PFSK-1 (cell line): ENCODE data around the gene CALD1.

Experiments used
- FOXP2 ChIP-seq: optimal IDR thresholded peaks from 2 replicates; pipeline ENCODE3; 2011; ENCODE audit warnings: borderline replicate concordance, control low read depth, inconsistent platforms; ENCODE audit not compliant: insufficient read depth; ENCODE audit errors: extremely low read length, extremely low read depth
- POLR2AphosphoS5 ChIP-seq: IDR thresholded peaks from 2 replicates; pipeline ENCODE4 v1.6.1; 2012; ENCODE audit warnings: low read depth, mild to moderate bottlenecking, control low read depth, low read length, moderate library complexity
- REST ChIP-seq, 2 experiments: IDR thresholded peaks; 2 replicates each; pipeline versions ENCODE4 v1.6.1 to v1.8.0; 2011 to 2012; ENCODE audit warnings: low read depth in 2 of 2, low read length in 2 of 2, control low read depth in 1 of 2, inconsistent platforms in 1 of 2, mild to moderate bottlenecking in 1 of 2, moderate library complexity in 1 of 2; ENCODE audit not compliant: insufficient read depth in 1 of 2
- TAF1 ChIP-seq: IDR thresholded peaks from 2 replicates; pipeline ENCODE4 v1.6.1; 2012; ENCODE audit warnings: low read length, control low read depth, borderline replicate concordance; ENCODE audit not compliant: insufficient read depth

- TF ChIP-seq POLR2AphosphoS5 (no peak), REST (IDR thresholded peaks at IDR 0.05; ENCODE audit: insufficient read depth in 1 of 2, low read depth in 2 of 2, low read length in 2 of 2) (no peak), TAF1 (no peak), FOXP2 (no peak)
Observed at GRCh38 chr7:134945691-134946090, 166.3 kb downstream of the CALD1 start.
